HL-60 (cell line): ENCODE measurements around the gene TERF2IP.

Experiments
- DNase-seq, 2 experiments: peaks; one replicate each; pipeline ENCODE4 v3.0.0-alpha.2; 2010 to 2020; ENCODE audit warnings: low read depth in 1 of 2, low spot score in 1 of 2
- H3K27ac ChIP-seq: fragments of 250-450 bp; sonication (Bioruptor Pico); replicated peaks from 2 replicates; pipeline ENCODE4 v1.5.1; 2020; ENCODE audit warnings: mild to moderate bottlenecking, moderate library complexity
- H3K27me3 ChIP-seq: fragments of 250-450 bp; sonication (Bioruptor Pico); 2 replicates; pipeline ENCODE4 v1.5.1; 2021; ENCODE audit warnings: mild to moderate bottlenecking, moderate library complexity; ENCODE audit not compliant: insufficient read depth, poor library complexity, severe bottlenecking
- H3K4me3 ChIP-seq: replicated peaks from 2 replicates; pipeline ENCODE4 v1.5.1; 2011; ENCODE audit warnings: mild to moderate bottlenecking, control low read depth, low read length; ENCODE audit not compliant: insufficient read depth
- GABPA ChIP-seq: IDR thresholded peaks from 2 replicates; pipeline ENCODE4 v1.6.1; 2012; ENCODE audit warnings: low read depth
- POLR2AphosphoS5 ChIP-seq: IDR thresholded peaks from 2 replicates; pipeline ENCODE4 v1.6.1; 2012; ENCODE audit warnings: low read depth
- SPI1 ChIP-seq: IDR thresholded peaks from 2 replicates; pipeline ENCODE4 v1.6.1; 2012; ENCODE audit warnings: low read depth, mild to moderate bottlenecking, borderline replicate concordance
- TF ChIP-seq, protein P1 (sequence below): IDR thresholded peaks from 2 replicates; pipeline ENCODE4 v1.6.1; 2012; ENCODE audit warnings: low read depth; ENCODE audit not compliant: insufficient replicate concordance
- TF ChIP-seq, protein P2 (sequence below): IDR thresholded peaks from one replicate; pipeline ENCODE4 v1.5.1; 2011; ENCODE audit warnings: low read length, control low read depth, inconsistent platforms; ENCODE audit not compliant: insufficient read depth

The TERF2IP gene

DNA sequence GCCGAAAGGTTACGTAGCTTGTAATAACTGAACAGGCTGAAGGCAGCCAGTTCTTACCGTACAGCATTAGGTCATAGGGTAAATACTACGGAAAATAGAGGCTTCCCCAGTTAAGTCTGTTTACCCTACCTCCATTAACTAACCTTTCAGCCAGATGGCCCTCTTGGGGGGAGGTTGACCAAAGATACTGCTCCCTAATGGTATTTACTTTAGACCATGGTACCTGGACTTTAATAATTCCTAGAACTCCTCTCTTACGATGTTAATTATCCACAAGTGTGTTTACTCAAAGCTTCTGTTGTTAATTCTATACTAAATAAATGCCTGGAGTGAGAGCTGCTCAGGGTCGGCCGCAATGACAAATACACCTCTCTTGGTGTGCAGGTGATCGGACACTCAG is 14.7 kb upstream of the TERF2IP start:
- Histone ChIP-seq H3K27me3 (no peaks in the 10 kb centered on the region), H3K4me3 (no peak overlapping the region), H3K27ac (no peak overlapping the region)
- no peak for TF ChIP-seq SPI1
- TF ChIP-seq, protein P1, sequence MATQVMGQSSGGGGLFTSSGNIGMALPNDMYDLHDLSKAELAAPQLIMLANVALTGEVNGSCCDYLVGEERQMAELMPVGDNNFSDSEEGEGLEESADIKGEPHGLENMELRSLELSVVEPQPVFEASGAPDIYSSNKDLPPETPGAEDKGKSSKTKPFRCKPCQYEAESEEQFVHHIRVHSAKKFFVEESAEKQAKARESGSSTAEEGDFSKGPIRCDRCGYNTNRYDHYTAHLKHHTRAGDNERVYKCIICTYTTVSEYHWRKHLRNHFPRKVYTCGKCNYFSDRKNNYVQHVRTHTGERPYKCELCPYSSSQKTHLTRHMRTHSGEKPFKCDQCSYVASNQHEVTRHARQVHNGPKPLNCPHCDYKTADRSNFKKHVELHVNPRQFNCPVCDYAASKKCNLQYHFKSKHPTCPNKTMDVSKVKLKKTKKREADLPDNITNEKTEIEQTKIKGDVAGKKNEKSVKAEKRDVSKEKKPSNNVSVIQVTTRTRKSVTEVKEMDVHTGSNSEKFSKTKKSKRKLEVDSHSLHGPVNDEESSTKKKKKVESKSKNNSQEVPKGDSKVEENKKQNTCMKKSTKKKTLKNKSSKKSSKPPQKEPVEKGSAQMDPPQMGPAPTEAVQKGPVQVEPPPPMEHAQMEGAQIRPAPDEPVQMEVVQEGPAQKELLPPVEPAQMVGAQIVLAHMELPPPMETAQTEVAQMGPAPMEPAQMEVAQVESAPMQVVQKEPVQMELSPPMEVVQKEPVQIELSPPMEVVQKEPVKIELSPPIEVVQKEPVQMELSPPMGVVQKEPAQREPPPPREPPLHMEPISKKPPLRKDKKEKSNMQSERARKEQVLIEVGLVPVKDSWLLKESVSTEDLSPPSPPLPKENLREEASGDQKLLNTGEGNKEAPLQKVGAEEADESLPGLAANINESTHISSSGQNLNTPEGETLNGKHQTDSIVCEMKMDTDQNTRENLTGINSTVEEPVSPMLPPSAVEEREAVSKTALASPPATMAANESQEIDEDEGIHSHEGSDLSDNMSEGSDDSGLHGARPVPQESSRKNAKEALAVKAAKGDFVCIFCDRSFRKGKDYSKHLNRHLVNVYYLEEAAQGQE = no peak
- no peak for TF ChIP-seq POLR2AphosphoS5
- TF ChIP-seq GABPA = no peak
- TF ChIP-seq, protein P2, sequence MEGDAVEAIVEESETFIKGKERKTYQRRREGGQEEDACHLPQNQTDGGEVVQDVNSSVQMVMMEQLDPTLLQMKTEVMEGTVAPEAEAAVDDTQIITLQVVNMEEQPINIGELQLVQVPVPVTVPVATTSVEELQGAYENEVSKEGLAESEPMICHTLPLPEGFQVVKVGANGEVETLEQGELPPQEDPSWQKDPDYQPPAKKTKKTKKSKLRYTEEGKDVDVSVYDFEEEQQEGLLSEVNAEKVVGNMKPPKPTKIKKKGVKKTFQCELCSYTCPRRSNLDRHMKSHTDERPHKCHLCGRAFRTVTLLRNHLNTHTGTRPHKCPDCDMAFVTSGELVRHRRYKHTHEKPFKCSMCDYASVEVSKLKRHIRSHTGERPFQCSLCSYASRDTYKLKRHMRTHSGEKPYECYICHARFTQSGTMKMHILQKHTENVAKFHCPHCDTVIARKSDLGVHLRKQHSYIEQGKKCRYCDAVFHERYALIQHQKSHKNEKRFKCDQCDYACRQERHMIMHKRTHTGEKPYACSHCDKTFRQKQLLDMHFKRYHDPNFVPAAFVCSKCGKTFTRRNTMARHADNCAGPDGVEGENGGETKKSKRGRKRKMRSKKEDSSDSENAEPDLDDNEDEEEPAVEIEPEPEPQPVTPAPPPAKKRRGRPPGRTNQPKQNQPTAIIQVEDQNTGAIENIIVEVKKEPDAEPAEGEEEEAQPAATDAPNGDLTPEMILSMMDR = no peak
- no peak for DNase-seq

DNA sequence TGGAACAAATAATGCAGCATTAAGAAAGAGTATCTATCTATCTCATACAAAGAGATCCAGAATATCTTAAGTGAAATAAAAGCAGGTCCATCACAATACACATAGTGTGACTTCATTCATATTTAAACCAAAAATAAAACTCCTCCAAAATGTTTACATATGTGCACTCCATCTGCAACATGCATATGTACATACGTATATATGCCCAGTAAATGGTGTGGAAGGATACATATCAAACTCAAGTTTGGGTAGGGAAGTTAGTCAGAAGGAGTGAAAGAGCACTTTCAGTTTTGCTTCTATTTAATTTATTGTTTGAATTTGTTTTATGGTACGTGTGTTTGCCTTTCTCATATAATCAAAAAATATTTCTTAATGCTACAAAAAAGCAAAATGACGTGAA is 12.5 kb upstream of the TERF2IP start:
- Histone ChIP-seq H3K4me3 (no peak overlapping the region), H3K27me3 (no peaks in the 10 kb centered on the region), H3K27ac (no peak overlapping the region)
- TF ChIP-seq SPI1 = no peak
- TF ChIP-seq, protein P1 = no peak
- TF ChIP-seq, protein P2 = no peak
- no peak for TF ChIP-seq GABPA
- no peak for TF ChIP-seq POLR2AphosphoS5
- DNase-seq = no peak

DNA sequence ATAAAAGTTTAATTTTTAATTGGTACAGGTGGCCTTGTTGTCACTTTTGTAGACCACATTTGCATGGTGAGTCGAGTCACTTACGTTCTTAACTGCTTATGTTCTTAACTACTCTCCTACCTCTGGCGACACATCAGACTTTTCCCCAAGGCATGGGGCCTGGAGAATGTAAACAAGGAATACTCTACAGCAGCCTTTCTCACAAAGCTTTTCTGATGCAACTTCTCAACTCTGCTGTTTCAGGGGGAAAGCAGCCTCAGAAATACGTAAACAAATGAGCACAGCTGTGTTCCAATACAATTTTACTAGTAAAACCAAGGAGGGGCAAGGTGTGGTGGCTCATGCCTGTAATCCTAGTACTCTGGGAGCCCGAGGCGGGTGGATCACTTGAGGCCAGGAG is 7.0 kb upstream of the TERF2IP start:
- Histone ChIP-seq H3K4me3 (no peak overlapping the region), H3K27ac (no peak overlapping the region), H3K27me3 (no peaks in the 10 kb centered on the region)
- DNase-seq = no peak
- TF ChIP-seq SPI1 = no peak

DNA sequence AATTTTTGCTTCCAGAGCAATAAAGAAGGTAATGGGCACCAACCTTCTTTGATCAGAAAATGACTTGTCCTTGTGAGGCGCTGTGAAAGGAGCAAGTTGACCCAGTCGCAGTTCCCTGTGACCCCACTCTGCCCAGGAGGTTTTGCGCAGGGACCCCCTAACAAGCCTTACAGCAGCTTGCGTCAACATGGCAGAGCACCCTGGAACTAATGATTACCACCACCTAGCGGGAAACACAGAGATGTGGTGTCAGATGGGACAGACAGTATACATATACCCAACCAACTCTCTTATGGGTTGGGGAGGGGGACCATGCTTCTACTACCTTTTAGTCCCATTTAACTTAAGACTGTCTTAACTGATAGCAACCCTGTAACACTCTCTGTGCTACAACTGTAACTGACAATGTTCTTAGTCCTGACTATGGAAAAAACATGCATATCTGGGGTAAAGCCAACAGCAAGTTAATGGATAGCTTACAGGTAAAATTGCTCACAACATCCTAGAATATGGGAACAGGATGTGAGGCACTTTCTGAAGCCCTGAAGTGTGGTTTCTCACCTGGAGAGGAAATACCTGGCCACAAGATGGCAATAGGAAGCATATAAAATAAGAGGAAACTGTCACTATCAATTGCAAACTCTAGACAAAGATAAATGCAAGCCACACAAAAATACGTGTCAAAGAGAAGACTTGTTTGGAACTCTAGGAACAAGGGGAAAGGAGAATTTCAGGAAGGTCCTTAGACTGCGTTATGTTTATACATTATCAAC is 3.1 kb upstream of the TERF2IP start:
- Histone ChIP-seq H3K27me3 (no peaks in the 10 kb centered on the region), H3K27ac (no peak overlapping the region)
- no peak for DNase-seq

More for the DNA sequence above, 3.1 kb upstream of the TERF2IP start:
- H3K4me3 ChIP-seq = no peak overlapping the region
- TF ChIP-seq SPI1 (no peak), GABPA (no peak), POLR2AphosphoS5 (no peak)
- TF ChIP-seq, protein P1 = no peak
- TF ChIP-seq, protein P2 = no peak
